Esophagus muscularis mucosa (tissue), 4 donors: ENCODE data around the gene LARGE1.

ENCODE experiments used
- CTCF ChIP-seq, 3 experiments: fragments of 200-600 bp in 2 of 3; fragments of 450-650 bp in 1 of 3; sonication (generic) in 2 of 3; IDR thresholded peaks; one replicate each; pipeline ENCODE4 v1.5.1; 2017 to 2019; ENCODE audit warnings: antibody characterized with exemption in 3 of 3, mild to moderate bottlenecking in 2 of 3, moderate library complexity in 1 of 3
- EP300 ChIP-seq: sonication (generic); formaldehyde crosslinking; IDR thresholded peaks from one replicate; pipeline ENCODE4 v1.6.1; 2017; ENCODE audit warnings: antibody characterized with exemption
- POLR2A ChIP-seq: fragments of 450-650 bp; IDR thresholded peaks from one replicate; pipeline ENCODE4 v1.6.1; 2017; ENCODE audit warnings: antibody characterized with exemption, moderate library complexity, mild to moderate bottlenecking, low read depth
- POLR2AphosphoS5 ChIP-seq, 2 donors: sonication (generic); formaldehyde crosslinking; IDR thresholded peaks; one replicate each; pipeline ENCODE4 v1.6.1; 2017; ENCODE audit warnings: antibody characterized with exemption in 2 of 2

GRCh38 chr22:33588860-33589259 is 331.4 kb downstream of the LARGE1 start:
- TF ChIP-seq CTCF (IDR thresholded peaks at IDR 0.05): no peak
- no peak for TF ChIP-seq POLR2AphosphoS5 (IDR thresholded peaks at IDR 0.05)
- no peak for TF ChIP-seq POLR2A
- no peak for TF ChIP-seq EP300
